A204.1 (cell line): ENCODE results near the gene NKD1.
"Not testable (repeated sequence)": the region's sequence is repeated elsewhere in the genome, so short reads cannot be mapped to it uniquely, and the experiment has no call there.

Experiments used
- FAIRE-seq: peaks from 2 replicates; lab custom pipeline; 2012; peaks lifted over from hg19 to GRCh38; lab: Jason Lieb, UNC

The NKD1 gene

DNA sequence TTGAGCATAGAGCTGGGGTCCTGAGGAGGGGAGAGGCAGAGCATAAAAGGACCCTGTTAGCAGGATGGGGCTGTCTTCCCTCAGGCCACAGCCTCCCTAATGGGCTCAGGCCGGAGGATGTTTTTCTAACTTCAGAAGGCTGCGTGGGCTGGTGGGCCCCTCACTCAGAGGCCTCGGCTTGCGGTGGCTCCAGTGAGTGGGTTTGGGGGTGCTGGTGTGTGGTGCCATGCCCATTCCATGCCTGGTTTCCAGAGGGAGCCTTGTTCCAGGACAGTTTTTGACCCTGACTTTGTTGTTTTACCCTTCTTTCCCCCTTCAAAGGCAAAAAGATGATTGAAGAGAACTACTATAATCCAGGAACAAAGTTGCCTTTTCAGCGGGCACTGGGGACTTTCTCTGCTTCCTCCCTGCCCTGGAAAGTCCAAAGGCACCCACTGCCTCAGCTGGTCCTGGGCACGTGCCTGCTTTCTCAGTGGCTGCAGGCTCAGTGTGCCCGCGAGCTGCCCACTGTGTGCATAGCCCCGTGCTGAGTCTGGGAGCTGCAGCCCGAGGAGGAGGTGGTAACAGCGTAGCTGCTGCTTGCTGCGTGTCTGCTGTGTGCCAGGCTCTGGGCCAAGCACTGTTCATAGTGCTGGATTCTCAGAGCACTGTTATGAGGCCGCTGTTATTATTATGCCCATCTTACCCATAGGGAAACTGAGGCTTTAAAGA, 11.8 kb downstream of the NKD1 start:
- FAIRE-seq = no peak

DNA sequence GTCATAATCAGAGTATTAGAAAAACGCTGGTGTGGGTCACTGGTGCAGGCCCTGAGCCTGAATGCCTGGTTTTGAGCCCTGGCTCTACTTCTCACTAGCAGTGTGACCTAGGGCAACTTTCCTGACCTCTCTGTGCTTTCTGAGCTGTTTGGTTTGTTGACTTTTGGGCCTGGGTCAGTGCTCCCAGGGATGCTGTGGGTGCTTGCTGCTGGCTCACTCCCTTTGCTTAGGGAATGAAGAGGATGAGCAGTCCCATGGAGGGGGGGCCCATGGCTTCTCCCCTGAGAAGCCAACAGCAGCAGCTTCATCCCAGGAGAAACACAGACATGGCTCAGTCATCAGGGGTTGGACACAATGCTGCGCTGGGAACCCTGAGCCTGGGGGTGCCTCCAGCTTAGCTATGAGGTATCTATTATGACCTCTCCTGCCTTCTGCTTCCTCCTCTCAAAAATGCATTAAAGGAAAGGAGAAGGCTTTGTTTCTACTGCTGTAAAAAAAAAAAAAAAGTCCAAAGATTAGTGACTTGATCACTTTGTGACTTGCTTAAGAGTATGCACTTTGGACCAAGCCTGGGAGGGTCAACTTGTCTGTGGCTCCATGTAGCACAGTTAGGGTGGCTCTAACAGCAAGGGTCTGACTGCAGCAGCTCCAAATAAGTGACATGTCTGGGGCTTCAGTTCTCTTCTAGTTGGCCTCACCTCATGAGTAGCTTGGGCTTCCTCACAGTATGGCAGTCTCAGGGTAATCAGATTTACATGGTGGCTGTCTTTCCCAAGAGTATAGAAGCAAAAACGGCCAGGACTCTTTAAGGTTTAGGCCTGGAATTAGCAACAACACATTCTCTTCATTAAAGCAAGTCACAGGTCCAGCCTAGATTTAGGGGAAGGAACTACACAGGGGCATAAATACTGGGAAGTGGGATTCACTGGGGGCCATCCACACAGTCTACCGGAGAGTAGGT, 13.0 kb downstream of the NKD1 start:
- no peak for FAIRE-seq

DNA sequence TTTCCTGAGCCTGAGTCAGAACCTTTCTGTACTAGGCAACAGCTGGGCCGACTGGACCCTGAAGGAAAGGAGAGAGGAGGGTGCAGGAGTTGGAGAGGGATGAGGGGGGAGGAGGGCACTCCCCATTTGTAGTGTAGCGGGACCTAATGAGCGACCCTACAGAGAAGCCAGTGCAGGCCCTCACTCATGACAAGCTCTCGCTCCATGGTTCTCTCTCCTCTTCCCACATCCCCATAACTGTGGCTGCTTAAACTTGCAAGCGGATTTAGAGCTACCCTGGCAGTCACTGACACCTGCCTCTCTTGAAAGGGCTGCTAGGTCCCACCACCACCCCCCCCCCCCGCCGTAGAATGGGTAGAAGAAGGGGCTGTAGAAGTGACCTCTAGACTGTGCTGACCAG, 14.5 kb downstream of the NKD1 start:
- FAIRE-seq = no peak

DNA sequence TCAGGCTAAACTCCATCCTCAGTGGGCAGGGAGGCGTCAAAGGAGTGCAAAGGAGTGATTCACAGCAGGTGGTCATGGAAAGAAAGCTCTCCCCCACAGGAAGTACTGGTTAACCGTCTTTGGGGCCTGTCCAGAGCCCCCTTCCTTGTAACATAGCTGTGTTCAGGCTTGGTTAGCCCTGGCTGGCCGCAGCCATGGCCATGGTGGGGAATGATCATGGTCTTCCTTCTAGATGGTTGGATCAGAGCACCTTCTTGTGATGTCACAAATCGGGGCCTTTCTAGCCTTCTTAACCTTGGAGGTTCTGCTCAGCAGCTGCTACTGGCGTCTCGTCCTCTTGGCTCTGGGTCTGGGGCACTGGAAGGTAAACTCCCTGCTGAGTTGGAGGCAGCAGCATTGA, 15.8 kb downstream of the NKD1 start:
- FAIRE-seq = no peak

DNA sequence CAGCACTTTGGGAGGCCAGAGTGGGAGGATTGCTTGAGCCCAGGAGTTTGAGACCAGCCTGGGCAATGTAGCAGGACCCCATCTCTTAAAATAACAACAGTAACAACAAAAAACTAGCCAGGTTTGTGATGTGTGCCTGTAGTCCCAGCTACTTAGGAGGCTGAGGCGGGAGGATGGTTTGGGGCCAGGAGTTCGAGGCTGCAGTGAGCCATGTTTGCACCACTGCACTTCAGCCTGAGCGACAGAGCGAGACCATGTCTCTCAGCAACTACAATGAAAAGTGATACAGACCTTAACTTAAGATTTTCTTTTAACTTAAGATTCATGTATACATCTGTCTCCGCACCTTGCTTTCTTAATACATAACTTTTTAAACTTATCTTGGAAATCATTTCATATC, 17.2 kb downstream of the NKD1 start:
- no peak for FAIRE-seq

DNA sequence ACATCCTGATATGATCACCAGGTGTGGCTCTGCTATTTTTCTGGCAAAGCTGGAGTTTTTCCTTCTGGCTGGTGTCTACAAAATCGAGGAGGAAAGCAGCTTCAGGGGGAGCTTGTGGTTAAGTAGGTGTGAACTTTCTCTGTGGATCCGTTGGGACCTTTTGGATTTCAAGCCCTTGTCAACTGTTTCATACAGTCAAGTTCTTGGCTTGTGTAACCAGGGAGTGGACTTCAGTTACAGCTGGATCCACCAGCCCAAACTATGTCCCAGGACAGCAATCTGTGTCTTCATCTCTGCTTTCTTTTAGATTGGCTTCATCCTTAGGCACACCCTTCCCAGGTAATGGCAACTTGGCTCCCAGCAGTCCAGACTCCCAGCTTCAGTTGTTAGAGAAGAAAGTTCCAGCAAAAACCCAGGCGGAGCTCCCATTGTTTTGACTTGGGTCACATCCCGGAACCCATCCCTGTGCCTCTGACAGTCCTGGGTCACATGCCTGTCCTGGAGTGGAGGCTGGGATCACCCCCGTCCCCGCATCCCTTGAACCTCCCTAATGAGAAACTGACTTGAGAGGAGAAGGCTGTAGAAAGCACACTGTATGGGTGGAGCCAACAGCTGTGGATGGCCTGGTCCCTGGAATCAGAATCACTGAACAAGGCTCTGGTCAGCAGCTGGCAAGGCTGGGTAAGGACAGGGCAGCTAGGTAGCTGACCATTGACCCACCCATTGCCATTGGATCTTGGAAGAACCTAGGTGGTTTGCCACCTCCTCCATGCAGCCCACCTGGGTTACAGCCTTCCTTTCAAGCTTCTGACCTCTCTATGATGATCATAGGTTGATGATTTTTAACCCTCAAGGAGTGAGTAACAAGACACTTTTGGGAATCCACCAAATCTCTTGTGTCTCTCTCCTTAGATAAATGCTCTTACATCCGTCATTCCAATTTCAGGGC, 18.1 kb downstream of the NKD1 start:
- FAIRE-seq = no peak

DNA sequence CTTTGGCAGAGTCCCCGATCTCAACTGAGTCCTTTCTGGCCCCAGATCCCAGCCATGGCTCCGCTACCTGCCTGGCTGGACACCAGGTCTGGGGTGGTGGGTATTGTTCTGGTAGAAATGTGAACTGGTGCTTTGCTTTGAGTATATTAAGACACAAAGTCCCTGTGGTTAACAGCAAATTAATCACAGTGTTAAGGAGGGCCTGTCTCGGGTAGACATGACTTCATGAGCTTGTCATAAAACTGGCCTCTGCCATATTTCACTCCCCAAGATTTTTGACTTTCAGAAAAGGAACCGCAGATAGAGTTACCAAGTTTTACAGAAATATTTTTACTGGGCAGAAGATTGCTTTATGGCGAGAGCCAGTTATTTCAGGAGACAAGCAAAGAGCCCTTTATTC, 19.5 kb downstream of the NKD1 start:
- FAIRE-seq = no peak

DNA sequence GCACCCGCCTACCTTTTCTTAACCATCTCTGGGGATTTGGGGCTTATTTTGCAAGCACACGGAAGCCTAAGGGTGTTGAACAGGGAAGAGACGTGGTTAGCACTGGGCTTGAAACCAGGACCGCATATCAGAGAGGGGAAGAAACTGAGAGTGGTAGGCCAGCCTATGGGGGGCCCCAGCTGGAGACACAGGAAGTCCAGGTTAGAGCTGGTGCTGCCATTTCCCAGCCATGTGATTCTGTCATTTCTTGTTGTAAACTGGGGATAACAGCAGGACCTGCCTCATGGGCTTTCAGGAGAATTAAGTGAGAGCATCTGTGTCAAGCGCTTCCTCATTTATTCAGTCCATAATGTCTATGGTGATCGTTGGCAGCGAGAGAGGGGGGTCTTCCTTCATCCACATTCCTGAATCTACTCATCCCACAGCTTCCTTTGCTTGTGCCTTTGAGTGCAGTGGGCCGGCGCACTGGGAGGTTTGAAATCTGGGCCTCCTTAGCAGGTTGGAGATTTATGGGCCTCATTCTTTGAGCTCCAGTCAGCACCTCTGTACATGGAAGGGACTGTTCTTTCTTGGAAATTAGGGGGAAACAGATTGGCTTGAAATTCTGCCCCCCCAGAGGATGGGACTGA, 20.1 kb downstream of the NKD1 start:
- no peak for FAIRE-seq

DNA sequence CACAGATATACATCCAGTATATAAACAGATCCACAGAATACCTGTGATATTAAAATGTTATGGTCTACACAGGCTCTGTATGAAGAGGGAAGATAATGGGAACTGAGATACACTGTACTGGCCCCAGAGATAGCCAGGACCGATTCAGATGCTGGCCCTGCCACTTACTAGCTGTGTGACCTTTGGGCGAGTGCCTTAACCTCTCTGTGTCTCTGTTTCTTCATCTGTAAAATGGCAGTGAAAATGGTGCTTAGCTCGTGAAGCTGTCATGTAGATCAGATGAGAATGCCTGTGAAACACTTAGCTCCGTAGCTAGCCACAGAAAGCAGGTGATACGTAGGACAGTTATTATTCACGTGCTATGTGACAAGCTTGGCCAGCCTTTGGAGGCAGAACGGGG, 22.2 kb downstream of the NKD1 start:
- no peak for FAIRE-seq

DNA sequence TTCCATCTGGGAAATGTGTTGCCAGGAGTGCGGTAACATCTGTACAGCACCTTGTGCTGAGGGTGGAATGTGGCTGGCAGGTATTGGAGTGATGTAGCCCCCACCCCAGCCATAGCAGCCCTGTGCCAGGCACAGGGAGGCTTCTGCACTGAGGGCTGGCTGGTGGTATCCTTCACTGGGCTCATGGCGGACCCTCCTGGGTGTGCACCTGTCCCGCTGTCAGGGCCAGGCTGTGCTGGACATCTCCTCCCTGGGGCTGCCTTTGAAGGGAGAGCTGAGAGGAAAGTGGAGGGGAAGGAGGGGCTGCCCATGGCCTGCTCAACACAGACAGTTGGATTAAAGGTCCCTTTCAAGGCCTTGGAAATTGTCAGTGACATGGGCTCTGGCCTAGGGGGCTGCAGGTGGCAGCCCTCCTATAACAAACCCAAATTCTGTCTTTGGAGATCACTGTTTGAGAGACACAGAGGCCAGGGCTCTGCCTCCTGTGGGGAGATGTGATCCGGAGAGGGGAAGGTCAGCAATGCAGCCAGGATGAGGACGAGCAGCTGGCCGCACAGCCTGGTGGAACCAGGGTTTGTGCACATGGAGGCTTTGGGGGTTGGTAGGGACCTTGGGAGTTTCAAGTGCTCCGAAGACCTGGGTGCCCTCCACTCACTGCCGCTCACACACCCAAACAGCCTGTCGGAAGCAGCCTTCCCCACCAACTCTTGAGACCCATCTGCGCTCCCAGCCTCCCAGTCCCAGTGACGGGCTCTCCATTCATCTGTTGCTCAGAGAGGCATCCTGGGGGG, 22.8 kb downstream of the NKD1 start:
- FAIRE-seq = no peak

DNA sequence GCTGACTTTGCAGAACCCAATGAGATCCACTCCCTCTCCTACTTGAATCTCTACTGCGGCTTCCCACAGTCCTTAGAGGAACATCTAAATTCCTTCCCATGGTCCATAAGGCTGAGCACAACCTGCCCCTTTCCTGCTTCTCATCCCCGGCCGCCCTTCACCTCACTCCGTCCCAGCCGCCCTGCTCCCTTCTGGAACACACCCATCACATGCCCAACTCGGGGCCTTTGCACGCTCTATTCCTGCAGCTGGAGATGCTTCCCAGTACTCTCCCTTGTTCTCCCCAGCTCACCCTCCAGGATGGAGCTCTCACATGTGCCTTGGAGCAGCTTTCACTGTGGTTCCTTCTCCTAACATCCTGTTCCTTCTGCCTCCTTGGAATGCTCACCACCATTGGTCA, 23.6 kb downstream of the NKD1 start:
- no peak for FAIRE-seq

DNA sequence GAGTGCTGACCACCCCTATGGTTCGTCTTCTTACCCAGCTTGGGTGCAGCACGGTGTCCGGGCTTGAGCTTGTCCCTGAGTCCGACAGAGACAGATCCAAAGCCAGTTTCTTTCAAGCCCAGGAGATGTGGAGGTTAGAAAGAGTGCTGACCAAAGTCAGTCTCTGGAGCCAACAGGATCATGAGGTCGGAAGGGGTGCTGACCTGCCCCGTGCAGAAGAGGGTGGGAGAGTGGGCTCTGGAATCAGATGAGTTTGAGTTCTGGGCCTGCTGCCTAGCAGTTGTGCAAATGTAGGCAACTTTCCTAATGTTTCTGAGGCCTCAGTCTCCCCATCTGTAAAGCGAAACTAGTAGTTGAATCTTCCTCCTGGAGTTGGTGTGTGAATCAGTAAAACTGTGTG, 24.5 kb downstream of the NKD1 start:
- FAIRE-seq = no peak

DNA sequence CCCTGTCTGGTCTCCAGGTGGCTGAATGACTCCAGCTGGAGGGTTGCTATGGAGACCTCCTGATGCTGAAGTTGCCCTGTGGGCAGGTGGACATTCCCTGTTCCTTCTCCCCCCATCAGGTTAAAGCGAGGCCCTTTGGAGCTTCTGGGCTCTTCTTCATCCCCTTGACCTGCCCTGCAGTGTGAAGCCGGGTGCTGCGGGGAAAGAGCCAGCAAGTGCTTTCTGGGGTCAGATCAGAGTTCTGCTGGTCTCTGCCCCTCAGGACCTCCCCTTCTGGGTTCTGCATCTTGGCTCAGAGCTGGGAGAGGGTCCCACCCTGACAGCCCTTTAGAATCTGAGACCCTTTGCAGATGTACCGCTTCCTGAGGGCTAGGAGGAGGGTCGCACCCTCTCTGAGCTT, 25.1 kb downstream of the NKD1 start:
- FAIRE-seq = no peak

DNA sequence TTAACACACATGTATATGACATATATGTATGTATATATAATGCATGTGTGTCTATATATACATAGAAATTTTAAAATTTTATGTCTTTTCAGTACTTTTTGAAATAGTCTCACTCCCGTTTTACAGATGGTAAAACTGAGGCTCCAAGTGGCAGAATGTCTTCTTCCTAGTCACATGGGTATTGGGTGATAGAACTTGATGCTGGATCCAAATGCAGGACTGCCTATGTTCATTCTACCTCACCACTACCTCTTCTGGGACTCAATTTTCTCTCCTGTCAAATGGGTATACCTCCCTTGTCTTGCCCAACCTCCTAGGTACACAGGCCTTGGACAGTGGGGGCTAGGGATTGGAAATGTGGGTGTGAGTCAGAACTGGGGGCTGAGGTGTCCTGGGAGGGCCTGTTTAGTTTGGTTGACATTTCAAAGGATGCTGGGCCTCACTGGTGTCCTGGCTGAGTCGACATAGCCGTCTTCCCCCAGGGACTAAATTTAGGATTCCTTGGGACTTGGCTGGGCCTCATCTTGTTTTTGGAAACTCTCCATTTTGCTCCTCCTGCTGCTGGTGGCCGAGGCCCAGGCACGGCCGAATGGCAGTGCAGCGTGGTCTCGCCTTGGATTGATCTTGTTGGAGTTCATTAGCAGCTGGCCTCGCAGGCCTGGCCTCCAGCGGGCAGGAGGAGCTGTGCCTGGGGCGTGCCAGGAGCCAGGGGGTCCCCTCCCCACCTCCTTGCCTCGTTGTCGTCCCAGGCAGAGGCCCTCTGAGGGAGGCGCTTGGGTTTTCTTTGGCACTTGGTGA, 25.9 kb downstream of the NKD1 start:
- FAIRE-seq = no peak

DNA sequence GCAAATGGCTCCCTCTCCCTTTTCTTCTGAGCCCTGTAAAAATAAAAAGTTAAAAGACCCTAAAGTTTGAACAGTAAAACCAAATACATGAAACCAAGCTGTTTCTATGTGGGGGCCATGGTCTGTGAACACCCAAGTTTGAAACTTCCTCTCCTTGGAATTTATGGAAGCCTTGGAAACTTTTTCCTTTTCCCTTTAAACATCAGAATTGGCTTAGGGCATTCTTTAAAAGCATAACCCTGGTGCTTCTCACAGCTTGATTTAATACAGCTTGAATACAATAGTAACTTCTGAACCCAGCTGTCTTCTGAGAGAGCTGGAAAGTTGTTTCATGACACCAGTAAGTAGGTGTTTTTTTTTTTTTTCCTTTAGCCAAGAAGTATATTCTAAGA, 26.5 kb downstream of the NKD1 start:
- FAIRE-seq = no peak

DNA sequence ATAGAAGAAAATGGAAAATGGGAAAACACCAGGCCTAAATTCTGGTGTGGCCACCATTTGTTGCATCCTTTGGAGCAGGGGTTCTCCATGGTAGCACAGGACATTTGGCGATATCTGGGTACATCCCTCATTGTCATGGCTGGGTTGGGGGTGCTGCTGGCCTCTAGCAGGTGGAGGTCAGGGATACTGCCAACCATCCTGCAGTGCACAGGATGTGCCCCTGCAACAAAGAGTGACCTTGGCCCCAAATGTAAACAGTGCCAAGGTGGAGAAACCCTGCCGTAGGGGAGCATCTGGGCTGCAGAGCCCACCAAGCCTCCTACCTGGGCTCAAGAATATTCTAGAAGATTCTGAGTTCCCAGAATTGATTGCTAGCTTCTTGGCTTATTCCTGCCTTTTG, 27.5 kb downstream of the NKD1 start:
- FAIRE-seq = no peak

DNA sequence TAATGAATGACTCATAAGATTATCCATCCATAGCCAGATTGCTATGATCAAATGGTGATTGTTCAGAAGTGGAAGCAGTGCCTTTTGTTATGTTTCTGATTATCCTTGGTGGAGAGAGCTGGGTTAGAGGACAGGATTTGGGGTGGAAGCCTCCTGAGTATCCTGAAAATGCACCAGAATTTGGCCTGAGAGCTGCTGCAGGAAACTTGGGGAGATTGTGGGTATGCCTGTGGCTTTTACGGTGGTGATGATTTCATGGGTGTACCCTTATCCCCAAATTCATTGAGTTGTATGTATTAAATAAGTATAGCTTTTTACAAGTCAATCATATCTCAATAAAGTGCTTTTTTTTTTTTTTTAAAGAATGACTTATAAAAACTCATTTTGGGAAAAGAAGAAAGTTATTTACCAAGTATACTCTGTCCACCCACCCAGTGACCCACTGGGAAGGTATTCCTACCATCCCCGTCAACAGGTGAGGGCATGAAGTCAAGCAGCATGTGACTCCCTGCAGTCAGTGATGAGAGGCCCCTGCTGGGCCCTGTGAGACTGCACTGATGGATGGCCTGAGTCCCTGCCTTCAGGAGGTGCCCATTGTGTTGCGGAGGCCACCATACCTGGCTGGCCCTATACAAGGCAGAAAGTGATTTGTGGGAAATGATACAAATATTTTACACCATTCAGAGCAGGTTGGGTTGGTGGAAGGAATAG, 28.4 kb downstream of the NKD1 start:
- no peak for FAIRE-seq

DNA sequence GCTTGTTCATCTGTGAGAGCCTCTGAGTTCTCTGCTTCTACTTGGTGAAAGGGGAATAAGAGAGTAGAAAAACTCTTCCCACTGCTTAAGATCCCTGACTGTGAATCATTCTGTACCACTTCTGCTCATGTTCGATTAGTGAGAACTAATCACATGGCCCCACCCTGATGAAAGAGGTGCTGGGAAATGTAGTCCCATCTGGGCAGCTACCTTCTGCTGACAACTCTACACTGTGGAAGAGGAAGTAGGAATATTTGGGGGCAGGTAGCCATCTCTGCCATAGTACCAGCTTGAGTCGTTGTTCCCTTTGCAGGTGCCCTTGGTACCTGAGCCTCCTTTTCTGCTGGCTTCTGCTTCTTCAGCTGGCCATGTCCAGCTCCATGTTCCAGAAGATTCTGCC, 29.9 kb downstream of the NKD1 start:
- no peak for FAIRE-seq

DNA sequence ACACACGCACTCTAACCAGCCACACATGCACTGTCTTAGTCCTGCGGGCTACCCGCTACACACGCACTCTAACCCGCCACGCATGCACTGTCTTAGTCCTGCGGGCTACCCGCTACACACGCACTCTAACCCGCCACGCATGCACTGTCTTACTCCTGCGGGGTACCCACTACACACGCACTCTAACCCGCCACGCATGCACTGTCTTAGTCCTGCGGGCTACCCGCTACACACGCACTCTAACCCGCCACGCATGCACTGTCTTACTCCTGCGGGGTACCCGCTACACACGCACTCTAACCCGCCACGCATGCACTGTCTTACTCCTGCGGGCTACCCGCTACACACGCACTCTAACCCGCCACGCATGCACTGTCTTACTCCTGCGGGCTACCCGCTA, 31.2 kb downstream of the NKD1 start:
- not testable (repeated sequence) for FAIRE-seq
